IMR-90 (cell line): ENCODE data around the gene NPPA. TPM values are rescaled to one million over a fixed set of nuclear protein-coding genes. Genes with fewer than 3 reads are reported as not detected.

Experiments
- ATAC-seq: fragments of 200-7000 bp; cut with Tn5 transposase; 2 replicates; pipeline ENCODE4 v1.9.1; 2020; ENCODE audit warnings: low read depth, mild to moderate bottlenecking, moderate library complexity
- BruUV-seq: library from RNA; stranded (reverse); fragments of 400-500 nt; replicated peaks from 2 replicates; lab custom pipeline; 2021; lab: Mats Ljungman, UMichigan
- CTCF ChIA-PET: fragments of 300-600 bp; formaldehyde crosslinking; extraction: SDS; loops from one replicate; lab custom pipeline; 2021; ENCODE audit warnings: antibody characterized with exemption; lab: Yijun Ruan, JAX
- POLR2A ChIA-PET: fragments of 300-600 bp; sonication (Branson Sonifier 250); formaldehyde crosslinking; loops from one replicate; lab custom pipeline; 2022; ENCODE audit warnings: antibody characterized with exemption; ENCODE audit not compliant: unreplicated experiment; lab: Charles Lee
- DNase-seq: peaks from one replicate; pipeline ENCODE4 v3.0.0; 2013
- H2AFZ ChIP-seq: replicated peaks from 2 replicates; pipeline ENCODE3; 2013; ENCODE audit warnings: low read length, mild to moderate bottlenecking; ENCODE audit not compliant: poor library complexity
- H2AK5ac ChIP-seq: 2 replicates; pipeline ENCODE4 v1.6.1; 2013; ENCODE audit warnings: low read depth, low read length, inconsistent platforms
- H2AK9ac ChIP-seq: replicated peaks from 2 replicates; pipeline ENCODE3; 2013; ENCODE audit warnings: mild to moderate bottlenecking, low read depth, low read length, moderate library complexity; ENCODE audit not compliant: poor library complexity
- H2BK120ac ChIP-seq: 2 replicates; pipeline ENCODE4 v1.6.1; 2013; ENCODE audit warnings: low read depth, low read length, inconsistent platforms
- H2BK15ac ChIP-seq: 3 replicates; pipeline ENCODE4 v1.6.1; 2013; ENCODE audit warnings: low read depth, low read length, inconsistent platforms
- H2BK20ac ChIP-seq: 2 replicates; pipeline ENCODE4 v1.6.1; 2013; ENCODE audit warnings: low read depth, mild to moderate bottlenecking, inconsistent platforms, low read length, moderate library complexity
- H2BK5ac ChIP-seq: 2 replicates; pipeline ENCODE4 v1.6.1; 2013; ENCODE audit warnings: mild to moderate bottlenecking, low read depth, low read length, inconsistent platforms; ENCODE audit not compliant: poor library complexity, severe bottlenecking
- H3K14ac ChIP-seq: replicated peaks from 2 replicates; pipeline ENCODE4 v1.6.1; 2013; ENCODE audit warnings: low read depth, low read length, inconsistent platforms
- H3K18ac ChIP-seq: 2 replicates; pipeline ENCODE4 v1.6.1; 2013; ENCODE audit warnings: low read depth, low read length, control low read depth
- H3K23ac ChIP-seq: 2 replicates; pipeline ENCODE4 v1.6.1; 2013; ENCODE audit warnings: low read depth, low read length, inconsistent platforms
- H3K27ac ChIP-seq: 2 replicates; pipeline ENCODE4 v1.5.1; 2013; ENCODE audit warnings: mild to moderate bottlenecking, control low read depth, low read length; ENCODE audit not compliant: insufficient read depth
- H3K27me3 ChIP-seq: 2 replicates; pipeline ENCODE4 v1.6.1; 2013; ENCODE audit warnings: low read length; ENCODE audit not compliant: control insufficient read depth, insufficient read depth
- H3K36me3 ChIP-seq: 2 replicates; pipeline ENCODE4 v1.6.1; 2013; ENCODE audit warnings: low read length, mixed read lengths; ENCODE audit not compliant: control insufficient read depth, insufficient read depth
- H3K4ac ChIP-seq: 2 replicates; pipeline ENCODE4 v1.6.1; 2013; ENCODE audit warnings: low read depth, low read length, inconsistent platforms
- H3K4me1 ChIP-seq: 2 replicates; pipeline ENCODE4 v1.6.1; 2013; ENCODE audit warnings: low read length, mixed read lengths; ENCODE audit not compliant: control insufficient read depth, insufficient read depth
- H3K4me2 ChIP-seq: 2 replicates; pipeline ENCODE4 v1.6.1; 2013; ENCODE audit warnings: low read depth, mild to moderate bottlenecking, control low read depth, low read length, moderate library complexity
- H3K4me3 ChIP-seq: 2 replicates; pipeline ENCODE4 v1.5.1; 2013; ENCODE audit warnings: low read depth, mild to moderate bottlenecking, control low read depth, low read length, moderate library complexity; ENCODE audit not compliant: insufficient read depth
- H3K56ac ChIP-seq: 2 replicates; pipeline ENCODE4 v1.6.1; 2013; ENCODE audit warnings: low read length, inconsistent platforms; ENCODE audit not compliant: insufficient read depth; ENCODE audit errors: extremely low read depth
- H3K79me1 ChIP-seq, 2 experiments: 2 replicates each; pipeline ENCODE4 v1.6.1; 2013; ENCODE audit warnings: low read length in 2 of 2, inconsistent platforms in 1 of 2, low read depth in 1 of 2
- H3K9ac ChIP-seq: 2 replicates; pipeline ENCODE4 v1.6.1; 2013; ENCODE audit warnings: low read depth, low read length, control low read depth
- H3K9me1 ChIP-seq: 2 replicates; pipeline ENCODE4 v1.6.1; 2013; ENCODE audit warnings: low read length, inconsistent platforms; ENCODE audit not compliant: insufficient read depth
- H3K9me3 ChIP-seq: 2 replicates; pipeline ENCODE4 v1.6.1; 2013; ENCODE audit warnings: low read length; ENCODE audit not compliant: control insufficient read depth, insufficient read depth
- H4K20me1 ChIP-seq: 2 replicates; pipeline ENCODE4 v1.6.1; 2013; ENCODE audit warnings: low read length, inconsistent platforms; ENCODE audit not compliant: insufficient read depth
- H4K5ac ChIP-seq: 2 replicates; pipeline ENCODE4 v1.6.1; 2013; ENCODE audit warnings: mild to moderate bottlenecking, low read depth, low read length, control low read depth
- H4K8ac ChIP-seq, 2 experiments: 2 replicates each; pipeline ENCODE4 v1.6.1; 2013; ENCODE audit warnings: low read depth in 2 of 2, low read length in 2 of 2, control low read depth in 1 of 2, inconsistent platforms in 1 of 2
- H4K91ac ChIP-seq: 2 replicates; pipeline ENCODE4 v1.6.1; 2013; ENCODE audit warnings: low read depth, low read length, inconsistent platforms; ENCODE audit not compliant: insufficient read depth
- BHLHE40 ChIP-seq: fragments of 150-350 bp; IDR thresholded peaks from 2 replicates; pipeline ENCODE4 v1.6.1; 2016; ENCODE audit warnings: mild to moderate bottlenecking, low read depth, low read length
- CEBPB ChIP-seq: IDR thresholded peaks from 2 replicates; pipeline ENCODE4 v1.6.1; 2012; ENCODE audit warnings: low read depth, low read length, improper control_type of control experiment
- CHD1 ChIP-seq: IDR thresholded peaks from 2 replicates; pipeline ENCODE4 v1.6.1; 2012; ENCODE audit warnings: low read depth, low read length, improper control_type of control experiment
- ELK1 ChIP-seq: fragments of 150-350 bp; IDR thresholded peaks from 2 replicates; pipeline ENCODE4 v1.6.1; 2016; ENCODE audit warnings: low read depth, mild to moderate bottlenecking, low read length, moderate library complexity, borderline replicate concordance
- FOS ChIP-seq: fragments of 150-350 bp; IDR thresholded peaks from 2 replicates; pipeline ENCODE4 v1.6.1; 2016; ENCODE audit warnings: low read depth, low read length
- MAFK ChIP-seq: IDR thresholded peaks from 2 replicates; pipeline ENCODE4 v1.6.1; 2012; ENCODE audit warnings: low read depth, low read length, improper control_type of control experiment
- MAZ ChIP-seq: IDR thresholded peaks from 2 replicates; pipeline ENCODE4 v1.6.1; 2012; ENCODE audit warnings: low read depth, mild to moderate bottlenecking, low read length, improper control_type of control experiment, moderate library complexity, borderline replicate concordance
- MXI1 ChIP-seq: IDR thresholded peaks from 2 replicates; pipeline ENCODE4 v1.6.1; 2012; ENCODE audit warnings: low read depth, mild to moderate bottlenecking, low read length, moderate library complexity, borderline replicate concordance
- NFE2L2 ChIP-seq: fragments of 150-350 bp; IDR thresholded peaks from 2 replicates; pipeline ENCODE4 v1.6.1; 2016; ENCODE audit warnings: low read depth, mild to moderate bottlenecking, low read length
- POLR2A ChIP-seq: IDR thresholded peaks from 2 replicates; pipeline ENCODE4 v1.6.1; 2012; ENCODE audit warnings: mild to moderate bottlenecking, low read depth, low read length
- RAD21 ChIP-seq: IDR thresholded peaks from 2 replicates; pipeline ENCODE4 v1.6.1; 2012; ENCODE audit warnings: low read length, improper control_type of control experiment
- RCOR1 ChIP-seq: IDR thresholded peaks from 2 replicates; pipeline ENCODE4 v1.6.1; 2012; ENCODE audit warnings: mild to moderate bottlenecking, low read length, improper control_type of control experiment; ENCODE audit not compliant: insufficient replicate concordance
- RFX5 ChIP-seq: IDR thresholded peaks from 2 replicates; pipeline ENCODE4 v1.8.0; 2012; ENCODE audit warnings: low read depth, mild to moderate bottlenecking, low read length, moderate library complexity
- SMC3 ChIP-seq: fragments of 150-350 bp; IDR thresholded peaks from 2 replicates; pipeline ENCODE4 v1.6.1; 2016; ENCODE audit warnings: low read depth, mild to moderate bottlenecking, antibody characterized with exemption, low read length, moderate library complexity
- WGBS, 2 experiments: methylation state at CpG; one replicate each; pipeline versions ENCODE4 v1.1.5 to v1.1.7; 2013; ENCODE audit warnings: missing lambda C conversion rate in 2 of 2; ENCODE audit not compliant: insufficient read length in 1 of 2; ENCODE audit errors: extremely low coverage in 2 of 2; 5-methylcytosine and 5-hydroxymethylcytosine counted together
- dilution Hi-C: fragments of 300-500 bp; cut with HindIII; formaldehyde crosslinking; loops from one replicate; pipeline ENCODE4 v1.14.3; 2018; ENCODE audit warnings: low sequenced_read_pairs; ENCODE audit not compliant: unreplicated experiment
- in situ Hi-C: fragments of 300-500 bp; cut with MboI; formaldehyde crosslinking; loops from 3 replicates; pipeline ENCODE4 v1.14.3; 2019; ENCODE audit warnings: low sequenced_read_pairs, inconsistent platforms, mixed read lengths
- intact Hi-C: fragments of 100-400 bp; cut with micrococcal nuclease; formaldehyde crosslinking; loops from 2 replicates; pipeline ENCODE4 v1.10.0; 2022
- polyA plus RNA-seq, 3 experiments: library from polyadenylated mRNA; depleted of rRNA; stranded (reverse); fragments of >200 nt; gene quantifications; 2 replicates each; pipeline ENCODE4 v1.2.3, GENCODE V29; 2012; ENCODE audit warnings: low replicate concordance in 1 of 3
- total RNA-seq: library from RNA; depleted of rRNA; stranded (reverse); fragments of >200 nt; gene quantifications from 2 replicates; pipeline ENCODE4 v1.2.3, GENCODE V29; 2012
- TF ChIP-seq, protein P1 (sequence below): conservative IDR thresholded peaks from 2 replicates; pipeline ENCODE4 v1.5.1; 2012; ENCODE audit warnings: mild to moderate bottlenecking, low read depth, low read length, improper control_type of control experiment
- TF ChIP-seq, protein P2 (sequence below): fragments of 150-350 bp; IDR thresholded peaks from 2 replicates; pipeline ENCODE4 v1.6.1; 2017; ENCODE audit warnings: mild to moderate bottlenecking, antibody characterized with exemption, low read length, low read depth

The NPPA gene
- total and polyA plus RNA-seq, 2 of the 4 experiments (the other 2 are of a cell fraction) = not detected

DNA sequence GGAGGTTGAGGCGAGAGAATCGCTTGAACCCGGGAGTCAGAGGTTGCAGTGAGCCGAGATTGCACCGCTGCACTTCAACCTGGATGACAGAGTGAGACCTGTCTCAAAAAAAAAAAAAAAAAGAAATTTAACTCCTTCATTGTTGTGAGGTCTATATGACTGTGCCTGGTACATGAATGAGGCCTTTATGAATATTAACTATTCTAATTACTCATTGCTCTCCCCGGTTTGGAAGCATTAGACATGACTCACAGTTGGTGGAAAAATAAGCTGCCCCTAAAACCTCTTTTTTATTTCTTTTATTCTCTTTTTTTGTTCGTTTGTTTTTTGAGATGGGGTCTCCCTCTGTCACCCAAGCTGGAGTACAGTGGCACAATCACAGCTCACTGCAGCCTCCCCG is 7.8 kb upstream of the NPPA start:
- no TSS peak for BruUV-seq
- H3K9me1 ChIP-seq = 0 out of 2 replicates have a peak, but pooled peaks cover 4% of the 10 kb centered on the region
- POLR2A ChIA-PET = no interaction called here
- H2AK9ac ChIP-seq = no peak overlapping the region
- H3K27me3 ChIP-seq = peaks cover 34% of the 10 kb centered on the region
- H3K56ac ChIP-seq = no peak overlapping the region
- no peaks in the 10 kb centered on the region for H4K20me1 ChIP-seq
- no peak overlapping the region for H3K4ac ChIP-seq
- no peak overlapping the region for H2BK20ac ChIP-seq
- dilution Hi-C loops = no loop called here
- intact Hi-C loops = no loop called here
- H3K27ac ChIP-seq = no peak overlapping the region
- no peak overlapping the region for H3K4me2 ChIP-seq
- no peak overlapping the region for H3K18ac ChIP-seq
- H4K5ac ChIP-seq = no peak overlapping the region
- H2BK15ac ChIP-seq = no peak overlapping the region
- H3K23ac ChIP-seq = no peak overlapping the region
- H3K79me1 ChIP-seq = no peaks in the 10 kb centered on the region
- no peak overlapping the region for H3K14ac ChIP-seq
- H2AFZ ChIP-seq = no peak overlapping the region
- H3K36me3 ChIP-seq = no peaks in the 10 kb centered on the region
- no CpG with 5 or more reads among the region's 8 CpGs for WGBS, 2 experiments
- in situ Hi-C loops = no loop called here
- no peak overlapping the region for H3K9ac ChIP-seq
- DNase-seq (no peak), ATAC-seq (no peak)
- H2AK5ac ChIP-seq = no peak overlapping the region
- no peak overlapping the region for H4K8ac ChIP-seq
- H2BK120ac ChIP-seq = no peak overlapping the region
- no peaks in the 10 kb centered on the region for H3K9me3 ChIP-seq
- TF ChIP-seq MXI1 (no peak), RFX5 (no peak), NFE2L2 (no peak), POLR2A (no peak), RCOR1 (no peak), MAFK (no peak), RAD21 (no peak), CHD1 (no peak), MAZ (no peak), SMC3 (no peak), BHLHE40 (no peak), CEBPB (no peak), FOS (no peak), ELK1 (no peak)
- TF ChIP-seq, protein P1, sequence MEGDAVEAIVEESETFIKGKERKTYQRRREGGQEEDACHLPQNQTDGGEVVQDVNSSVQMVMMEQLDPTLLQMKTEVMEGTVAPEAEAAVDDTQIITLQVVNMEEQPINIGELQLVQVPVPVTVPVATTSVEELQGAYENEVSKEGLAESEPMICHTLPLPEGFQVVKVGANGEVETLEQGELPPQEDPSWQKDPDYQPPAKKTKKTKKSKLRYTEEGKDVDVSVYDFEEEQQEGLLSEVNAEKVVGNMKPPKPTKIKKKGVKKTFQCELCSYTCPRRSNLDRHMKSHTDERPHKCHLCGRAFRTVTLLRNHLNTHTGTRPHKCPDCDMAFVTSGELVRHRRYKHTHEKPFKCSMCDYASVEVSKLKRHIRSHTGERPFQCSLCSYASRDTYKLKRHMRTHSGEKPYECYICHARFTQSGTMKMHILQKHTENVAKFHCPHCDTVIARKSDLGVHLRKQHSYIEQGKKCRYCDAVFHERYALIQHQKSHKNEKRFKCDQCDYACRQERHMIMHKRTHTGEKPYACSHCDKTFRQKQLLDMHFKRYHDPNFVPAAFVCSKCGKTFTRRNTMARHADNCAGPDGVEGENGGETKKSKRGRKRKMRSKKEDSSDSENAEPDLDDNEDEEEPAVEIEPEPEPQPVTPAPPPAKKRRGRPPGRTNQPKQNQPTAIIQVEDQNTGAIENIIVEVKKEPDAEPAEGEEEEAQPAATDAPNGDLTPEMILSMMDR = no peak
- TF ChIP-seq, protein P2, sequence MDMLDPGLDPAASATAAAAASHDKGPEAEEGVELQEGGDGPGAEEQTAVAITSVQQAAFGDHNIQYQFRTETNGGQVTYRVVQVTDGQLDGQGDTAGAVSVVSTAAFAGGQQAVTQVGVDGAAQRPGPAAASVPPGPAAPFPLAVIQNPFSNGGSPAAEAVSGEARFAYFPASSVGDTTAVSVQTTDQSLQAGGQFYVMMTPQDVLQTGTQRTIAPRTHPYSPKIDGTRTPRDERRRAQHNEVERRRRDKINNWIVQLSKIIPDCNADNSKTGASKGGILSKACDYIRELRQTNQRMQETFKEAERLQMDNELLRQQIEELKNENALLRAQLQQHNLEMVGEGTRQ = no peak
- H3K4me3 ChIP-seq = no peak overlapping the region
- H4K91ac ChIP-seq = no peak overlapping the region
- H3K4me1 ChIP-seq = 0 out of 2 replicates have a peak, but pooled peaks cover 1% of the 10 kb centered on the region
- CTCF ChIA-PET = no interaction called here
- no peak overlapping the region for H2BK5ac ChIP-seq
